H7 (cell line): ENCODE results near the gene RAB21. TPM values are rescaled to one million over a fixed set of nuclear protein-coding genes. Genes with fewer than 3 reads are reported as not detected.

ENCODE experiments used
- total RNA-seq: library from RNA; depleted of rRNA; stranded (reverse); fragments of >200 nt; shearing (Covaris generic); gene quantifications from 2 replicates; pipeline ENCODE4 v1.2.3, GENCODE V29; 2014; rRNA removed

The RAB21 gene
- total RNA-seq, 1 experiment from 2014 or later: 11.6 TPM

Other genes starting within 250 kb of the RAB21 start
- 8.7 and 12.7 TPM in 2 replicates for gene ZFC3H1, start 91.0 kb upstream of the RAB21 start, total RNA-seq
- gene THAP2, start 90.6 kb upstream of the RAB21 start, total RNA-seq: 3.3 and 8.6 TPM in 2 replicates
- 12.7 and 23.2 TPM in 2 replicates for gene TMEM19, start 68.8 kb upstream of the RAB21 start, total RNA-seq
- 9.8 and 11.3 TPM in 2 replicates for gene TBC1D15, start 84.9 kb downstream of the RAB21 start, total RNA-seq
- gene TPH2, start 184.0 kb downstream of the RAB21 start, total RNA-seq: 0.11 TPM in 1 of 2 replicates, not detected in the other